Measurements from ENCODE around the gene USP51. TPM values are rescaled to one million over a fixed set of nuclear protein-coding genes. Genes with fewer than 3 reads are reported as not detected.

The USP51 gene
- total and polyA plus RNA-seq, 12 donors = 1.8 to 20.5 (median 6.0) TPM

DNA sequence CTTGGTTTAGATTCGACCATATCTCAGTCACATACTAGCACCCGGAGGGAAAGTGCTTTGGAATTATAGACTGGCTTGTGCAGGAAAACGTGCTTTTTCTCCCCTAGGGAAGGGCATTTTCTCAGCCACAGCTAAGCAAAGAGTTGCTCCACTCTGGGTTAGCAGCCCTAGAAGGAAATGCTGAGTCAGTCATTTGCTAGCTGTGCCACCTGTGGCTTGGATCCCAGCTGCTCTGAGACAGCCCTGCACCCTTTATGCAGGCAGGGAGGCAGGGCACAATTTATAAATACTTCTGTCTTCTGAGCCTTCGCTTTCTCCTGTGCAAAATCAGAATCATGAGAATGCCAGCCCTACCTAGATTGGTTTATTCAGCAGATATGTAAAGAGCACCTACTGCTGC is 1.3 kb upstream of the USP51 start:
- no peak overlapping the region for H3K27ac ChIP-seq
- 58 to 80% (median 66%) methylated on average over 4 of the region's 4 CpGs for WGBS, 4 donors
- DNase-seq = peak in 5 of 7 donors; percentile 2 to 30 (median 16)

DNA sequence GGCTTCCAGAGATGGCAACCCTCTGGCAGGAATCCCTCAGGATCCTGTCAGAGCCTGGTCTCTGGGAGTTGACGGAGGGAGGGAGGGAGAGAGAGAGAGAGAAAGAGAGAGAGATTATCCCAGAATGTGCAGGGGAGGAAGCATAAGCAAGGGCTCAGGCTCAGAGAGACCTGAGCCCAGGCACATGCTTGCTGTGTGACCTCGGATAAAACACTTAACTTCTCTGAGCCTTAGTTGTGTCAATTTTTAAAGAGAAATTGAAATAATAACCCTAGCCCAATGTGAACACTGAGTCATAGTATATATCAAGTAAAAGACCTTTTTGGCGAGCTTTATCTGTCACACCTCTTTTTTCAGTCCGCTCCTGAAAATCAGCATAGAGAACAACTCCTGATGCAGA is 473 bp upstream of the USP51 start:
- no peaks in the 10 kb centered on the region for H3K36me3 ChIP-seq (replicated peaks in 1 of 2)
- intact Hi-C loops (cut with DNase I) = no loop called here
- no peak for TF ChIP-seq POLR2A (IDR thresholded peaks at IDR 0.05)
- TF ChIP-seq, protein P1, sequence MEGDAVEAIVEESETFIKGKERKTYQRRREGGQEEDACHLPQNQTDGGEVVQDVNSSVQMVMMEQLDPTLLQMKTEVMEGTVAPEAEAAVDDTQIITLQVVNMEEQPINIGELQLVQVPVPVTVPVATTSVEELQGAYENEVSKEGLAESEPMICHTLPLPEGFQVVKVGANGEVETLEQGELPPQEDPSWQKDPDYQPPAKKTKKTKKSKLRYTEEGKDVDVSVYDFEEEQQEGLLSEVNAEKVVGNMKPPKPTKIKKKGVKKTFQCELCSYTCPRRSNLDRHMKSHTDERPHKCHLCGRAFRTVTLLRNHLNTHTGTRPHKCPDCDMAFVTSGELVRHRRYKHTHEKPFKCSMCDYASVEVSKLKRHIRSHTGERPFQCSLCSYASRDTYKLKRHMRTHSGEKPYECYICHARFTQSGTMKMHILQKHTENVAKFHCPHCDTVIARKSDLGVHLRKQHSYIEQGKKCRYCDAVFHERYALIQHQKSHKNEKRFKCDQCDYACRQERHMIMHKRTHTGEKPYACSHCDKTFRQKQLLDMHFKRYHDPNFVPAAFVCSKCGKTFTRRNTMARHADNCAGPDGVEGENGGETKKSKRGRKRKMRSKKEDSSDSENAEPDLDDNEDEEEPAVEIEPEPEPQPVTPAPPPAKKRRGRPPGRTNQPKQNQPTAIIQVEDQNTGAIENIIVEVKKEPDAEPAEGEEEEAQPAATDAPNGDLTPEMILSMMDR (IDR thresholded peaks at IDR 0.05) = no peak
- H3K4me3 ChIP-seq = peak overlapping the region in 1 of 4 donors; percentile 44
- peaks cover 5% of the 10 kb centered on the region for H3K27me3 ChIP-seq
- WGBS, 4 donors = 31 to 60% (median 42%) methylated on average over 4 of the region's 4 CpGs
- no peaks in the 10 kb centered on the region for H3K9me3 ChIP-seq (replicated peaks in 1 of 3)
- H3K4me1 ChIP-seq (replicated peaks in 1 of 2) = no peaks in the 10 kb centered on the region
- H3K27ac ChIP-seq = peak overlapping the region; percentile 78 to 98 (median 93)
- DNase-seq = no peak

More for the DNA sequence above, 1.3 kb upstream of the USP51 start:
- Histone ChIP-seq H3K4me3 (no peak overlapping the region), H3K4me1 (replicated peaks in 1 of 2) (no peaks in the 10 kb centered on the region), H3K27me3 (peaks cover 5% of the 10 kb centered on the region), H3K36me3 (replicated peaks in 1 of 2) (no peaks in the 10 kb centered on the region), H3K9me3 (replicated peaks in 1 of 3) (no peaks in the 10 kb centered on the region)
- TF ChIP-seq, protein P1 (IDR thresholded peaks at IDR 0.05) = no peak
- TF ChIP-seq POLR2A (IDR thresholded peaks at IDR 0.05) = no peak
- intact Hi-C loops (cut with DNase I) = no loop called here

- 0 to 36% (median 13%) methylated on average over 20 to 54 of the region's 54 CpGs for WGBS, 4 donors
- peaks cover 5% of the 10 kb centered on the region for H3K27me3 ChIP-seq
- intact Hi-C loops (cut with DNase I) = no loop called here
- TF ChIP-seq, protein P1 (IDR thresholded peaks at IDR 0.05) = no peak
- peak; percentile 27 to 56 for TF ChIP-seq POLR2A (IDR thresholded peaks at IDR 0.05)
- DNase-seq = peak; percentile 75 to 90 (median 79)
- H3K27ac ChIP-seq = peak overlapping the region; percentile 78 to 98 (median 93)
- H3K4me3 ChIP-seq = peak overlapping the region in 3 of 4 donors; percentile 44 to 51 (median 46)
- no peaks in the 10 kb centered on the region for H3K4me1 ChIP-seq (replicated peaks in 1 of 2)
- H3K36me3 ChIP-seq (replicated peaks in 1 of 2) = no peaks in the 10 kb centered on the region
- no peaks in the 10 kb centered on the region for H3K9me3 ChIP-seq (replicated peaks in 1 of 3)
Observed at GRCh38 chrX:55488593-55489313, 895 bp downstream of the USP51 start.

GRCh38 chrX:55488006-55488592 is 1.5 kb downstream of the USP51 start:
- 10 to 33% (median 31%) methylated on average over 8 to 22 of the region's 23 CpGs; no CpG with 5 or more reads in 1 of the 4 donors for WGBS, 4 donors
- peak overlapping the region in 3 of 5 donors; percentile 78 to 98 (median 95) for H3K27ac ChIP-seq
- no peaks in the 10 kb centered on the region for H3K36me3 ChIP-seq (replicated peaks in 1 of 2)
- H3K9me3 ChIP-seq (replicated peaks in 1 of 3) = no peaks in the 10 kb centered on the region
- TF ChIP-seq POLR2A (IDR thresholded peaks at IDR 0.05) = no peak
- TF ChIP-seq, protein P1 (IDR thresholded peaks at IDR 0.05) = no peak
- no peaks in the 10 kb centered on the region for H3K4me1 ChIP-seq (replicated peaks in 1 of 2)
- peaks cover 5% of the 10 kb centered on the region for H3K27me3 ChIP-seq
- intact Hi-C loops (cut with DNase I) = no loop called here
- H3K4me3 ChIP-seq = peak overlapping the region in 1 of 4 donors; percentile 44
- DNase-seq = no peak
